Uterus (tissue), 2 donors: ENCODE data around the gene KRTAP4-4.

Source experiments
- POLR2A ChIP-seq, 2 donors: fragments of 450-650 bp; IDR thresholded peaks; one replicate each; pipeline ENCODE4 v1.6.1; 2016; ENCODE audit warnings: antibody characterized with exemption in 2 of 2, mild to moderate bottlenecking in 1 of 2, moderate library complexity in 1 of 2
- TF ChIP-seq, protein P1 (sequence below), 4 experiments: fragments of 200-600 bp in 2 of 4; fragments of 450-650 bp in 2 of 4; sonication (generic) in 2 of 4; IDR thresholded peaks; one replicate each; pipeline ENCODE4 v1.5.1; 2016 to 2019; ENCODE audit warnings: antibody characterized with exemption in 4 of 4, mild to moderate bottlenecking in 2 of 4, moderate library complexity in 1 of 4

DNA sequence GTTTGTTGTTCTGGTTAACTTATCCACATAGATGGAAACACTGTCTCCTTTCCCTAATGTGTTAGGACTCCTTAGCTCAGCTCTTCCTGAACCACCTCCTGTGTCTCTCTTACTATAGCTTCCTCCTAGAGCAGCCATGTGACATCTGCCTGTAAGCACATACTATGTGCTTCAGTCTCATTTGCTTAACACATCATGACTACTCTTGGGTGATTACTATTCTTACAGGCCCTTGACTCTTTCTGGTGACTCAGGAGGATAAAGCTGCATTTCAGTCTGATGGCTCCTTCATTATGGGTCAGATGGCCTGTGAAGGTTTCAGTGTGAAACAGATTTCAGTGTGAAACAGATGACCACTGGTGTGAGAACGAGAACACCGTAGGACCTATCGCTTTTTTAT is 17.8 kb upstream of the KRTAP4-4 start:
- TF ChIP-seq, protein P1, sequence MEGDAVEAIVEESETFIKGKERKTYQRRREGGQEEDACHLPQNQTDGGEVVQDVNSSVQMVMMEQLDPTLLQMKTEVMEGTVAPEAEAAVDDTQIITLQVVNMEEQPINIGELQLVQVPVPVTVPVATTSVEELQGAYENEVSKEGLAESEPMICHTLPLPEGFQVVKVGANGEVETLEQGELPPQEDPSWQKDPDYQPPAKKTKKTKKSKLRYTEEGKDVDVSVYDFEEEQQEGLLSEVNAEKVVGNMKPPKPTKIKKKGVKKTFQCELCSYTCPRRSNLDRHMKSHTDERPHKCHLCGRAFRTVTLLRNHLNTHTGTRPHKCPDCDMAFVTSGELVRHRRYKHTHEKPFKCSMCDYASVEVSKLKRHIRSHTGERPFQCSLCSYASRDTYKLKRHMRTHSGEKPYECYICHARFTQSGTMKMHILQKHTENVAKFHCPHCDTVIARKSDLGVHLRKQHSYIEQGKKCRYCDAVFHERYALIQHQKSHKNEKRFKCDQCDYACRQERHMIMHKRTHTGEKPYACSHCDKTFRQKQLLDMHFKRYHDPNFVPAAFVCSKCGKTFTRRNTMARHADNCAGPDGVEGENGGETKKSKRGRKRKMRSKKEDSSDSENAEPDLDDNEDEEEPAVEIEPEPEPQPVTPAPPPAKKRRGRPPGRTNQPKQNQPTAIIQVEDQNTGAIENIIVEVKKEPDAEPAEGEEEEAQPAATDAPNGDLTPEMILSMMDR (IDR thresholded peaks at IDR 0.05): no peak
- TF ChIP-seq POLR2A (IDR thresholded peaks at IDR 0.05): no peak
